Right renal cortex interstitium (tissue), 3 donors: Measurements from ENCODE around the gene SERINC2. TPM values are rescaled to one million over a fixed set of nuclear protein-coding genes. Genes with fewer than 3 reads are reported as not detected.

Experiments
- DNase-seq, 3 donors: peaks; one replicate each; pipeline ENCODE4 v3.0.0-alpha.2; 2013; ENCODE audit warnings: low read depth in 3 of 3, low spot score in 2 of 3
- polyA plus RNA-seq, 3 donors: library from polyadenylated mRNA; unstranded; fragments of 120-200 nt; gene quantifications; one replicate each; pipeline ENCODE4 v1.2.1, GENCODE V29; 2013; ENCODE audit not compliant: insufficient read length in 3 of 3

The SERINC2 gene
- polyA plus RNA-seq, 3 donors, result 32.6 to 38.6 (median 35.9) TPM

DNA sequence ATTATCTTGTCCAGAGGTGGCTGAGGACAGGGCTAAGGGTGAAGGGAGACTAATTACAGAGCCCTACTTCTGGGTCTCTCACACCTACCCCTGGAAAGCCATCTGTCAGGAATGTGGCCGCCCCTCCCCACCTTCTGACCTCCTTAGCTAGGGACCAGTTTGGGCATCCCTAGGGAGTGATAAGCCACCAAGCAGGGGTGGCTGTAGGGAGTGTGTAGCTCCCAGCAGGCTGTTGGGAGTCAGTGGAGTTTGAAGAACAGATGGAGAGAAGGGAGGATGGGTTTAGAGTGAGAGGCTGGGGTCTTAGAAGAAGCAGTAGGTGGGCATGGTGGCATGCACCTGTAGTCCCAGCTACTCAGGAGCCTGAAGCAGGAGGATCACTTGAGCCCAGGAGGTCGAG lies 808 bp upstream of the SERINC2 start:
- DNase-seq, result no peak

DNA sequence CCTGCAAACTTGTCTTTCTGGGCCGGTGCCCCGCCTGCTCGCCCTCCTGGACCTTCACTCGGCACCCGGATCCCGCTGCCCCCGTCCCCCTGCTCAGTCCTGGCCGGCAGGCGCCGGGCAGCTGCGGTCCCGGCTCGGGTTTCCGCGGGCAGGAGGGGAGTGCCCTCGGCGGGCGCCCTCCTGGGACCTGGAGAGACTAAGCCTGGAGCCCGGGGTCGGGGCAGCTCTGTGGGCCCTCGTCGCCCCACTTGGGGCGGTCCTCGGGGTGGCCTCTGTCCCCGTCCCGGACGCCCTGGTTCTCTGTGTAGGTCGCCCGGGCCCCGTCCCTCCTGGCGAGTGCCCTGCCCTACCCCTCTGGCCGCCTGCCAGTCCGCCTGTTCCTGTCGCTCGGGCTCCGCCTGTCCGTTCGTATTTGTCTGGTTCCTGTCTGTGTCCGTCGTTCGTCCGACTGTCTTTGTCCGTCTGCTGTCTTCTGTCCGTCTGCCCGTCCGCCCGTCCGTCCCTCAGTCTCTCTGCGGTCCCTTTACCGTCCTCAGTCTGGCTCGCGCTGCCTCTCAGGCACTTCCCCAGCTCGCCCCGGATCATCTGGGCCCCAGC lies 490 bp downstream of the SERINC2 start:
- peak in 2 of 3 donors; percentile 27 to 35 for DNase-seq

DNA sequence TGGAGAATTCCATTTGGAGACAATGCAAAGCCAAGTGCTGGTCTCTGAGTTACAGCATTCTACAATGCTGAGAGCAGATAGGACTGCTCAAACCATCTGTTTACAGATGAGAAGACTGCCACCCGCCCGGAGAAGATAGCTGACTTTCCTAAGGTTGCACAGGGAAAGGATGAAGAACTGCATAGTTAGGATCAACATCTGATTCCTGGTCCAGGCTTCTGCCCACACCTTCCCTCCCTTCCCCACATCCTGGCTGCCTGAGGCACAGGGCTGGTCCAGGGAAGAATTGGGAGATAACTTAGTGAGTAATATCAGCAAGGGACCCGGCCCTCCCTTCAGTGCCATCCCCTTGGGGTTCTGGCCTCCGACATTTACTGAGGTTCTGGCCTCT lies 2.0 kb downstream of the SERINC2 start:
- DNase-seq, result no peak

DNA sequence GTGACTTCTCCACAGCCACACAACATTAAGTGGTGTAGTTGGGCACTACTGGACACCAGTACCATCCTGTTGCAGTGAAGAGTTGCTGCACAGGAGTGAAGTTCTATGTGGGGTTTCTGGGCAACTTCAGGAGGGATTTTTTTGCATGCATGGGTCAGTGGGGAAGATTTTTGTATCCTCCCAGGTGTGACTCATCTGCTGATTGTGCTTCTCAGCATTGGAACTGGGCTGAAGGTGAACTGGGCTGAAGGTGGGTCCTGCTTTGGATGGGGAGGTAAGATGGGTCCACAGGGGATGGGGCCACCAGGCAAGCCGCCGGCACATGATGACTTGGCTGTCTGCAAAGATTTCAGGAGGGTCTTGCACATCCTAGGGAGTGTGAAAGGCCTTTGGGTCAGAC lies 2.6 kb downstream of the SERINC2 start:
- DNase-seq, result no peak

DNA sequence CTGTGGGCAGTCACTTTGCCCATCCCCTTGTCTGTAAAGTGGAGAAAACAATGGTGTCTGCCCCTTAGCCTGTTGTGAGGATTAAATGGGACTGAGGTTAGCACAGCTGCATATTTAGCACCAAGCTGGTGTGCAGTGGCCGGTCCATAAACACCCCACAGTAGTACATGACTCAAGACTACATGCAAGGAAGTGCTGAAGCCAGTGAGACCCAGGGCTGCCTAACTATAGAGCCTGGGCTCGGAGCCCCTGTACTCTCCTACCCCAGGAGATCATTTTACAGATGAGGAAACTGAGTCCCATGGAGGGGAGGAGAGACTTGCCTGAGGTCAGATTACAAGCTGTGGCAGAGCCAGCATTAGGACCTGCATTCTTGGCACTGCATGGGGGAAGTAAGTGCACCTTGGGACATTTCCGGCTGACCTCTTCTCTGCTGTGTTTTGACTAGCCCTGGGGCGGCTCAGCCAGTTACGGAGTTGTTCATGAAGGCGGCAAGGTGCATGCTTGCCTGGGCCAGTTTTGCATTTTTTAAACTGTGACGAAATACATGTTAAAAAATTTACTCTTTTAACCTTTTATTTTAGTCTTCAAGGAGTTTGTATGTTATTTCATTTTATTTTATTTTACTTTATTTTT lies 3.2 kb downstream of the SERINC2 start:
- no peak for DNase-seq

DNA sequence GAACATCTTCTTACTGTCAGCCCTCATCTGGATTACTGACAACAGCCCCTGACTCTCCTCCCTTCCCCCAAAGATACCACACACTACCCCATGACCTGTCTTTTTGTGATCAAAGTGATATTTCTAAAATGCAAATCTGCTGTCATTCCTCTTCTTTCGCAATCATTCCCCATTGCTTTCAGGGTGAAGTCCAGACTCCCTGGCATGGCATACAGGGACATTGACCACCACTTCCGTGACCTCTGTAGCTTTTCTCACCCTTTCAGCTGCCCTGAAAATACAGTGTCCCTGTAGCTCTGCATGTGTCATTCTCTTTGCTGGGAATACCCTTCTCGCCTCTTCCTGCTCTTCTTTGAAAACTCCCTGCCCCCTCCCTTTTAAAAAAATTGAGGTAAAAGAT lies 4.1 kb downstream of the SERINC2 start:
- no peak for DNase-seq

DNA sequence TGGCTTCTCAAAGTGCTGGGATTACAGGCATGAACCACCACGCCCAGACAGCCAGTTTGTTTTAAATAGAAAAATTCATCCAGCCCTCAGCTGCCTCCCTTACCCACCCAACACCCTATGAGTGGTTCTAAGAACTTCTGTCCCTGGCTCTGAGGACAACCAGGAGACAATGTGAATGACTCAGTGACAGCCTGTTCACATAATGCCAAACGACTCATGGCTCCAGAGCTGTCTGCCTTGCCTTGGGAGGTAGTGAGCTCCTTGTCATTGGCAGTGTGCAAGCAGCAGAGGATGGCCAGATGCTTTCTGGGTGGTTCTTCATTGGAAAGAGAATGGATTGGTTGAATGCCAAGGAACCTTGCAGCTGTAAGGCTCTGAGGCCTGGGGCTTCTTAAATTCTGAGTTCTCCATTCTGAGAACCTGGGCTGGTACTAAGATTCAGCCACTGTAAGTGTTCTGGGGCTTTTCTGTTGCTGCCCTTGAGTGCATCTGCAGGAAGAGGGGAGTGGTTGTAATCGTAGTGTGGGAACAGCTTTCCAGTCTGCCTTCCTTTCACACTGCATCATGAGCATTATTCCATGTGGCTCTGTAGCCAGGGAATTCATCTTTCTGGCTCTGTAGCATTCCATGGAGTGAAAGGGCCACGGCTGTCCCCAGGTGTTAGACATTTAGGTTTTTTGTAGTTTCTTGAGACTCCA lies 5.8 kb downstream of the SERINC2 start:
- no peak for DNase-seq

DNA sequence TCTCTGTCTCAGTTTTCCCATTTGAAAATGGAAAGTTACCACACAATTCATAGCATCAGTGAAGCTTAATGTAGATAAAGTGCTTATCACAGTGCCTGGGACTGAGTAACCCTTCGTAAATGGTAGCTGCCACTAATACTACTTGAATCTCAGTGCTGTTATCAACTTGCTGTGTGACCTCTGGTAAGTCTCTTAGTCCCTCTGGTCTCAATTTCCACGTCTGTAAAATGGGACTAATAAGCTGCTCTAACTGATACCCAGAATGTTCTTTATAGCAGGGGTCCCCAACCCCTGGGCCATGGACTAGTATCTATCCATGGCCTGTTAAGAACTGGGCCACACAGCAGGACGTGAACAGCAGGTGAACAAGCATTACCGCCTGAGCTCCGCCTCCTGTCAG lies 7.7 kb downstream of the SERINC2 start:
- DNase-seq, result no peak

DNA sequence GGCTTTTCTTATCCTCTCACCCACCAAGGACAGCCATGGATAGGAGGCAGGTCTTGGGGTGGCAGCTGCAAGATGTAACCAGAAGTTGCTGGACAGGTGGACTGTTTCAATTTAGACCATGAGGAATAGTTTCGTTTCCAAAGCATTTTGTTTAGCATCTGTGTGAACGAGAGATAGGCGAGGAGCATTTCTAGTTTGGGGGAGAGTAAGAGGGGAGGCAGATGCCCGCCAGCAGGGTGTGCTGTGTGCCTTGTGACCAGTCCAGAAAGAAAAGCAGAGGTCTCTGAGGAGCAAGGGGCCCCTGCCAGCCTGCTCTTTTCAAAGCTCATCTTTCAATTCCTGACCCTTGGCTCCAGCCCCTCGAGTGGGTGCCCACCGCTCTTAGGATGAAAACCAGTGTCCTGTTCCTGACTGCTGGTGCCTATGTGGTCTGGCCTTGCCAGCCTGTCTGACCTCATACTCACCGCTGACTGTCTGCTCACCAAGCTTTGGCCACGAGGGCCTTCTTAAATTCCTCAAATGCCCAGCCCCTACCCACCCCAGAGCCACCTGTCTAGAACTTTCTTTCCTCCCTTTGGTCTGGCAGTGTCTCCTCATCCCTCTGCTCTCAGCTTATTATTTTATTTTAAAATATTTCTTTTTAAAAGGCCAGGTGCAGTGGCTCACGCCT lies 8.5 kb downstream of the SERINC2 start:
- no peak for DNase-seq

DNA sequence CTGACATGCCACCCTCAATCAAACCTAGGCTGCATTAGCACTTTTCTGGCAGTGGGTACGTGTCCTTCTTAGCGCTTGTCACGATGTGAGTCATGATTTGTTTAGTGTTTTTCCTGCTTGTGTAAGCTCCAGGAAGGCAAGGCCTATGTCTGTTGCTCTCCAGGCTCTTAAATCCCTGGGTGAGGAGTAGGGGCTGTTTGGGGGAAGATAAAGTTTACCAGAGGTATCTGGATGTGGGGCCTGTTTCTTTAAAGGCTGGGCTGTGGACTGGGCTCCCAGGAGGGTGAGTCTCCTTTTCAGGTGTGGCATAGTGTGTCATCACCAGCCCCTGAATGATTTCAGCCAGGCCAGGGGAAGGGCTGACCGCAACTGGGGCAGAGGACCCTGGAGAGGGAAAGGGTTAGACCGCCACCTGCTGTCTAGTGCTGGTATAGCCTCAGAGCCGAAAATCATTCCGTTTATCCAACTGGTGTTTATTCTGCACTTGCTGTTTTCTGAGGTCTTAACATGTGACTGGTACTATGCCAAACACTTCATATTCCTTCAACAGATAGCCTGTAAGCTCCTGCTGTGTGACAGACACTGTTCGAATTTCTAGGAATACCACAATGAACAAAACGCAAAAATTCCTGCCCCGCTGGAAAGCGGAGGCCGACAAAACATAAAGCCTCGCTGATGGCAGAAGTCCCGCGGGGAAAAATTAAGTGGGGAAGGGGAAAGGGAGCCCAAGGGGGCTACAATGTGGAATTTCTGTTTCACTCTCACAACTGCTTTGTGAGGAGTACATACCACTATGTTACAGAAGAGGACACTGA lies 9.7 kb downstream of the SERINC2 start:
- DNase-seq, result peak in 2 of 3 donors; percentile 26 to 36

DNA sequence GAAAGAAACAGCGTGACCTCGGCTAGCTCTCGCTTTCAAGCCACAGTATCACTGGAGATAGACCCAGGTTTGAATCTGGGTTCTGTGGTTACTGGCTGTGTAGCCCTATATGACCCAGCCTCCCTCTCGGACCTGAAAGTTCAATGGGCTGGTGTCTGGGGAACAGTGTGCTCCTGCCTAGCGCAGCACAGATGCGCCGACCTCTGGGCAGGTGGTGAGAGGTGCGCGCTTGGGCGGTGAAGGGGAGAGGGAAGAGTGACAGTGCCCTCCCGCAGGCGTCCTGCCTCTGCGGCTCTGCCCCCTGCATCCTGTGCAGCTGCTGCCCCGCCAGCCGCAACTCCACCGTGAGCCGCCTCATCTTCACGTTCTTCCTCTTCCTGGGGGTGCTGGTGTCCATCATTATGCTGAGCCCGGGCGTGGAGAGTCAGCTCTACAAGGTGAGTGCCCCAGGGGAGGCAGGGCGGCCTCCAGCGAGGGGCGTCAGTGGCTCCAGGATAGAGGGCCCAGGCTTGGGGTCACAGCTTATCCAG lies 10.5 kb downstream of the SERINC2 start:
- DNase-seq, result no peak

DNA sequence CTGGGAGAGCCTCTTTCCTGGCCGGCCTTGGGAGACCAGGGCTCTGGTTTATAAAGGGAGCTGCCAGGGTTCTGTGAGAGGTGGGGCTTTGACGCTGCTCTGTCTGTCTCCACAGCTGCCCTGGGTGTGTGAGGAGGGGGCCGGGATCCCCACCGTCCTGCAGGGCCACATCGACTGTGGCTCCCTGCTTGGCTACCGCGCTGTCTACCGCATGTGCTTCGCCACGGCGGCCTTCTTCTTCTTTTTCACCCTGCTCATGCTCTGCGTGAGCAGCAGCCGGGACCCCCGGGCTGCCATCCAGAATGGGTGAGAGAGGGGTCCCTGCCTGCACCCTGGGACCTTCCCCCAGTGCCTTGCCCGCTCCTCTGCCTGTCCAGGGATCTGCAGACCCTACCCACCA lies 11.6 kb downstream of the SERINC2 start:
- no peak for DNase-seq

DNA sequence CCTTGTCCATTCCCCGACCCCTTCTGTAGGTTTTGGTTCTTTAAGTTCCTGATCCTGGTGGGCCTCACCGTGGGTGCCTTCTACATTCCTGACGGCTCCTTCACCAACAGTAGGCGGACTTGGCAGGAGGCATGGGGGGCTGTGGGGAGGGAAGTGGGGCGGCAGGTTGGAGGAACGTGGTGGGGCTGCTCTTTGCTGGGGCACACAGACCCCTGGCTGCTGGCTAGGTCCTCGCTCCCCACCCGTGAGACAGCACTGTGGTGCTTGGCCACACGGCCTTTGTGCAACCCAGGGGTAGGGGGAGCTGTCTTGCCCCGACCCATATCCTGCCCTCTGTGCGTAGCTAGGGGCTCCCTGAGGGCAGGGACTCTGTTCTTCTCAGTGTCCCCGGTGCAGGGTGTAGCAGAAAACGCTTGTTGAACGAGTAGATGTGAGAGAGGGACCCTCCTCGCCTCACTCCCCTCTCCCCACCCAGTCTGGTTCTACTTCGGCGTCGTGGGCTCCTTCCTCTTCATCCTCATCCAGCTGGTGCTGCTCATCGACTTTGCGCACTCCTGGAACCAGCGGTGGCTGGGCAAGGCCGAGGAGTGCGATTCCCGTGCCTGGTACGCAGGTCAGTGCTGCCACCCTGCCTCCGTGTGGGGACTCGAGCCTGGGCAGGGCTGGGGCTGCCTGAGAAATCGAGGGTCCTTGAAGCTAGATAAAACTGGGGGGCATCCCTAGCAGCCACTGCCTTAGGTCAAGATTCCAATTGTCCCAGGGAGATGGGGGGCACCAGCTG lies 12.5 kb downstream of the SERINC2 start:
- no peak for DNase-seq

DNA sequence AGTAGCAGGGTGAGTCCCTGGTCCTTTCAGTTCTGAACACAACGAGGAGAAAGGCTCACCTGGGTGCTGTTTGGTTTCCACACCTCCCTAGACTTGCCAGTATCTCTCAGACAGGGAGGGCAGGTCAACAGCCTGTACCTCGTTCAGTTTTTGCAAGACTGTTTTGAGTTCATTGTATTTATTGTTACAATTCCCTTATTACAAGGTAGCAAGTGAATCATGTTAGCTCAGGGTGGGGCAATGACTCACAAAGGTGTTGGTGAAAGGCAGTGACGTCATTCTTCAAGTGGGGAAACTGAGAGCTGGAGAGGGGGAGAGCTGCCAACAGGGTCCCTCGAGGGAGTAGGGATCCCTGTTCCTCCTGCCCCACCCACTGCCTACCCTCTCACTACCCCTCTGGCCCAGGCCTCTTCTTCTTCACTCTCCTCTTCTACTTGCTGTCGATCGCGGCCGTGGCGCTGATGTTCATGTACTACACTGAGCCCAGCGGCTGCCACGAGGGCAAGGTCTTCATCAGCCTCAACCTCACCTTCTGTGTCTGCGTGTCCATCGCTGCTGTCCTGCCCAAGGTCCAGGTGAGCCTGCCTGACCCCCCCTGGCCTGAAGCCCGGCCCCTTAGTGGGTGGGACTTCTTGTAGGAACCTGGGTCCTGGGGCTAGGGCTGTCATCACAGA lies 13.4 kb downstream of the SERINC2 start:
- DNase-seq, result no peak

DNA sequence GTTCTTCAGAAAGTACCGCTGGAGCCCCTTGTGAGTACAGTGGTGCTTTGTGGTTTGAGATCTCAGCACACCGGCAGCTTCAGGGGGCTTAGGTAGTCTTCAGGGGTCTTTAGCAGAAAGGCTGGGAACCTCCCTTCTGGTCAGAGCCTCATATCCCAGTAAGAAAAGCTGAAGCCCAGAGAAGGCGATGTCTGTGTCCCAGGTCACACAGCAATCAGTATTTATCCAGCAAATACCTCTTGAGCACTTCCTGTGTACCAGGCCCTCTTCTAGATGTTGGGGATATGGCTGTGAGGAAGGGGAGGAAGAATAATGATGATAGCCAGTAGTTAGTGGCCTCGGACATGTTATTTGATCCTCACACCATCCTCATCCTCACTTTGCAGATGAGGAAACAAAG lies 14.3 kb downstream of the SERINC2 start:
- DNase-seq, result no peak

DNA sequence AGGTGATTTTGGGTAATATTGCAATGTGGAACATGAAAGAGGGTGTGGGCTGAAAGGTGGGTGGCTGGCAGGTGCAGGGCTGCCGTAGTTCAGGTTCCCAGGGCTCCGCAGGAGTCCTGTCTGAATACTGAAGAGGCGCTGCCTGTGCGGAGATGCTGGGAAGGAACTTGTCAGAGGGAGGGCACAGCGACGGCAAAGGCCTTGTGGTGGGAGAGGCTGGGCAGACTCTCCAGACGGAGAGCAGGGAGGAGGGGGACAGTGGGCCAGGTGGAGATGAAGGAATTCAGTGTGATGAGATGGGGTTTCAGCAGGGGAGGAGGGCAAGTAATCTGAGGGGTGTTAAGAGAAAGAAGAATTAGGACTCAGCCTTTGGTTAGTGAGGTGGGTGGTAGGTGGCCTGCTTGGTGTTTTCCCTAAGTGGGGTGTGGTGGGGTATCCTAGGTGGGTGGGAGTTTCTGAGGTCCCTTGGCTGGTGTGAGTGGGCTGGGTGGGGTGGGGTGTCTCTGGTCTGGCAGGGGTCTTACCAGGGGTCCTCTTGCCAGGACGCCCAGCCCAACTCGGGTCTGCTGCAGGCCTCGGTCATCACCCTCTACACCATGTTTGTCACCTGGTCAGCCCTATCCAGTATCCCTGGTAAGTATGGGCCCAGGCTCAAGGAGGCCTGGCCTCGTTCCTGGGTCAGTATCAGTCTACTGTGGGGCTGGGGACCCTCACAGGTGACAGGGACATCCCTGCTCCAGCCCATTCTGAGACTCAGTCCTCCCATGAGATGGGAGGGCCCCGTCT lies 15.6 kb downstream of the SERINC2 start:
- DNase-seq, result no peak

DNA sequence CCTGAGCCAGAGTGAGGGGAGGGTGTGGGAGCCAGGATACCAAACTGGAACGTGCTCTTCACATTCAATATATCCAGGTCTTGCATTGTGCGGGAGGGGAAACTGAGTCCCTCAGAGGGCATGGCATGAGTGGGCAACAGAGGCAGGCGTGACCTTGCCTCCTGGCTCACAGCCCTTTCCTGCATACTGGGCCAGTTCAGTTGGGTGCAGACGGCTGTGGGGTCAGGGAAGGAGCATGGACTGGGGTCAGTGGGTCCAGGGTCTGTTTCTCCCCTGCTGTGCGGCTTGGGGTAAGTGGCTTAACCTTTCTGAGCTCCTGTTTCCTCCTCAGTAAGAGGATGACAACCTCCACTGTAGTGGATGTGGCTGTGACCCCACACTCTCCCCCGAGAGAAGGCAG lies 16.6 kb downstream of the SERINC2 start:
- DNase-seq, result no peak
